T-cell (primary cell): Measurements from ENCODE around the gene TMEM59L. TPM values are rescaled to one million over a fixed set of nuclear protein-coding genes. Genes with fewer than 3 reads are reported as not detected.

Source experiments
- ATAC-seq, 4 experiments: fragments of 200-7000 bp in 3 of 4; fragments of 150-1000 bp in 1 of 4; cut with Tn5 transposase; replicated peaks in 1 of 4; 1 replicate in 3 of 4; 2 replicates in 1 of 4; pipeline ENCODE4 v1.10.0; 2021; ENCODE audit warnings: moderate library complexity in 3 of 4, mild to moderate bottlenecking in 2 of 4, moderate number of reproducible peaks in 1 of 4
- CTCF ChIA-PET, 2 donors: fragments of 300-600 bp; sonication (Branson Sonifier 250); formaldehyde crosslinking; loops; one replicate each; lab custom pipeline; 2022; ENCODE audit warnings: antibody characterized with exemption in 2 of 2; lab: Charles Lee
- POLR2A ChIA-PET, 2 donors: fragments of 300-600 bp; sonication (Branson Sonifier 250); formaldehyde crosslinking; loops; one replicate each; lab custom pipeline; 2022; ENCODE audit warnings: antibody characterized with exemption in 2 of 2; lab: Charles Lee
- DNase-seq, 35 experiments: peaks; one replicate each; pipeline versions ENCODE4 v3.0.0 to v3.0.0-alpha.2; 2013 to 2023
- H3K27ac ChIP-seq: one replicate; pipeline ENCODE4 v1.5.1; 2013; ENCODE audit warnings: low read length
- H3K27me3 ChIP-seq, 2 experiments: replicated peaks in 1 of 2; 1 replicate in 1 of 2; 2 replicates in 1 of 2; pipeline versions ENCODE4 v1.6.1 to v1.7.0; 2013; ENCODE audit warnings: low read length in 1 of 2, mixed read lengths in 1 of 2; ENCODE audit not compliant: control insufficient read depth in 2 of 2, insufficient read depth in 2 of 2; ENCODE audit errors: extremely low read depth in 1 of 2
- H3K36me3 ChIP-seq, 2 donors: 1 replicate in 1 of 2; 2 replicates in 1 of 2; pipeline versions ENCODE4 v1.6.1 to v1.7.0; 2013; ENCODE audit warnings: low read length in 1 of 2; ENCODE audit not compliant: control insufficient read depth in 2 of 2, insufficient read depth in 1 of 2; ENCODE audit errors: extremely low read depth in 1 of 2
- H3K4me1 ChIP-seq, 2 experiments: 1 replicate in 1 of 2; 2 replicates in 1 of 2; pipeline versions ENCODE4 v1.6.1 to v1.7.0; 2013; ENCODE audit warnings: low read length in 2 of 2, mixed read lengths in 1 of 2; ENCODE audit not compliant: insufficient read depth in 2 of 2, control insufficient read depth in 1 of 2; ENCODE audit errors: extremely low read depth in 1 of 2
- H3K4me3 ChIP-seq, 2 donors: 1 replicate in 1 of 2; 2 replicates in 1 of 2; pipeline versions ENCODE4 v1.5.1 to v1.7.0; 2013; ENCODE audit warnings: mild to moderate bottlenecking in 2 of 2, low read length in 1 of 2, moderate library complexity in 1 of 2; ENCODE audit not compliant: control insufficient read depth in 1 of 2; ENCODE audit errors: extremely low read depth in 1 of 2
- H3K9me3 ChIP-seq: 2 replicates; pipeline ENCODE4 v1.7.0; 2013
- H3K27ac Mint-ChIP-seq, 2 donors: one replicate each; pipeline ENCODE4 v1.8.0; 2020 to 2021; ENCODE audit warnings: mild to moderate bottlenecking in 2 of 2, mixed read lengths in 2 of 2
- H3K27me3 Mint-ChIP-seq, 2 donors: one replicate each; pipeline ENCODE4 v1.8.0; 2021 to 2022; ENCODE audit warnings: mixed read lengths in 2 of 2
- H3K36me3 Mint-ChIP-seq: one replicate; pipeline ENCODE4 v1.8.0; 2021; ENCODE audit warnings: mixed read lengths
- H3K4me1 Mint-ChIP-seq, 3 donors: one replicate each; pipeline ENCODE4 v1.8.0; 2020 to 2022; ENCODE audit warnings: mixed read lengths in 3 of 3, mild to moderate bottlenecking in 1 of 3
- H3K4me3 Mint-ChIP-seq, 3 donors: one replicate each; pipeline ENCODE4 v1.8.0; 2020 to 2022; ENCODE audit warnings: mild to moderate bottlenecking in 3 of 3, mixed read lengths in 3 of 3, moderate library complexity in 3 of 3
- H3K9me3 Mint-ChIP-seq, 3 donors: one replicate each; pipeline ENCODE4 v1.8.0; 2020 to 2022; ENCODE audit warnings: mixed read lengths in 3 of 3
- WGBS: methylation state at CpG from one replicate; pipeline ENCODE4 v1.1.5; 2013; ENCODE audit warnings: missing lambda C conversion rate; ENCODE audit not compliant: insufficient coverage; 5-methylcytosine and 5-hydroxymethylcytosine counted together
- total RNA-seq, 35 experiments: library from RNA in 6 of 35; stranded (reverse) in 6 of 35; fragments of 120-200 nt in 1 of 35; gene quantifications; one replicate each; pipeline versions ENCODE4 v1.2.1 to v1.2.4 and lab custom pipeline; 2013 to 2026

TMEM59L gene
- total RNA-seq, 5 donors from 2014 or later (not counting 1 experiment from before 2014, with no cell fraction given), result 0.38 to 0.40 TPM; not detected in 3

DNA sequence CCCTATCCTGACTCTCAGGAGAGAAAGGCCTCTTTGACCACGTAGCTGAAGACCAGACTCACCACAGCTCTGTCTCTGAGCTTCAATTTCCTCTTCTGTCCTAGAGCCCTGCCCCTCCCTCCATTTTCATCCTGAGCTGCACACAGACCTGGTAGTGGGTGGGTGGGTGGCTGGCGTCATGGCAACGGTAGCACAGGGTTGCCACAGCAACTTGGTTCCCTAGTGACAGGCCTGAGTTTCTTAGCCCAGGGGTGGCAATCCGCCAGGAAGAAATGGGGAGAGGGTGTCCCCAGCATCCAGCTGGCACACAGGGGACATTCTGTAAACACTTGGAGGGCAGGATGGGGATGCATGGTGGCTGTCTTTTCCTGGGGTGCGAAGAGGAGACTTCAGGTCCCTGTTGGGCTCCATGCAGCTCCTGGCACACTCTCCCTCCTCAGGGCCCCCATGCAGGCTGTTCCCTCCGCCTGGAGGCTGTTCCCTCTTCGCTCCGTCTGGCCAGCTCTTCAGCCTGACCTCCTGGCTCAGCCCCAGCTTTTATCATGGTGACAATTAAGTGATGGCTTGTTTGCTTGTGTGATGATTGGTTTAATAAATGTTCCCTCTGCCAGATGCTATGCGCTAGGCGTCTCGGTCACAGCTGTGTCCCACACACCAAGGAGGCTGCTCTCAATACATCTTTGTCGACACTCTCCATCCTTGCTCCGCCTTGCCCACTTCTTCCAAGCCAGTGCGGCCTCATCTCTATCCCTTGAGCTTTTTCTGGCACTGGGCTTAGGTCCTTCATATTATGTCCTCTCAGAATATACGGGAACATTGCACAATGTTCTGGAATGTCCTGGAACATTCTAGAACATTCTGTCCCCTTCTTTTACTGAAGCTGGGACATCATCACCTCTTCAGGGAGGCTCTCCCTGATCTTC, 16.8 kb downstream of the TMEM59L start:
- WGBS, result 83% methylated on average over 9 of the region's 15 CpGs
- no peaks in the 10 kb centered on the region for H3K9me3 ChIP-seq
- Mint-ChIP-seq H3K4me3 (no peak overlapping the region), H3K36me3 (no peaks in the 10 kb centered on the region), H3K9me3 (no peaks in the 10 kb centered on the region), H3K4me1 (no peaks in the 10 kb centered on the region), H3K27me3 (peaks cover 3 to 8% of the 10 kb centered on the region in 2 donors), H3K27ac (no peak overlapping the region)
- no peak overlapping the region for H3K4me3 ChIP-seq
- H3K4me1 ChIP-seq, result no peaks in the 10 kb centered on the region
- no peak overlapping the region for H3K27ac ChIP-seq
- no peaks in the 10 kb centered on the region for H3K36me3 ChIP-seq
- H3K27me3 ChIP-seq, result peaks cover 0 to 14% of the 10 kb centered on the region in 2 experiments
- CTCF ChIA-PET, result no interaction called here
- DNase-seq, result no peak
- POLR2A ChIA-PET, result no interaction called here
- no peak for ATAC-seq

- Histone ChIP-seq H3K36me3 (no peaks in the 10 kb centered on the region), H3K9me3 (no peaks in the 10 kb centered on the region), H3K27me3 (peaks cover 0 to 14% of the 10 kb centered on the region in 2 experiments), H3K4me1 (peaks cover 0 to 31% of the 10 kb centered on the region in 2 experiments), H3K4me3 (no peak overlapping the region), H3K27ac (no peak overlapping the region)
- DNase-seq (no peak), ATAC-seq (no peak)
- ChIA-PET POLR2A (no interaction called here), CTCF (no interaction called here)
- no peak overlapping the region for H3K4me3 Mint-ChIP-seq
- peaks cover 3 to 8% of the 10 kb centered on the region in 2 donors for H3K27me3 Mint-ChIP-seq
- H3K36me3 Mint-ChIP-seq, result no peaks in the 10 kb centered on the region
- H3K9me3 Mint-ChIP-seq, result no peaks in the 10 kb centered on the region
- H3K4me1 Mint-ChIP-seq, result peaks cover 26 to 30% (median 30%) of the 10 kb centered on the region in 3 donors
- no peak overlapping the region for H3K27ac Mint-ChIP-seq
- 90% methylated on average over 8 of the region's 8 CpGs for WGBS
Observed at GRCh38 chr19:18633321-18633720, 20.7 kb downstream of the TMEM59L start.

- ATAC-seq, result no peak
- no peak overlapping the region for H3K27ac ChIP-seq
- H3K27me3 ChIP-seq, result peaks cover 0 to 5% of the 10 kb centered on the region in 2 experiments
- no peaks in the 10 kb centered on the region for H3K36me3 Mint-ChIP-seq
- peaks cover under 1 to 1% of the 10 kb centered on the region in 2 donors for H3K27me3 Mint-ChIP-seq
- WGBS, result 48% methylated on average over 12 of the region's 12 CpGs
- peaks cover 0 to 32% of the 10 kb centered on the region in 2 experiments for H3K4me1 ChIP-seq
- DNase-seq, result peak in 1 of 35 experiments; percentile 24
- CTCF ChIA-PET, result no interaction called here
- peak overlapping the region in 1 of 2 donors; percentile 30 for H3K27ac Mint-ChIP-seq
- no peaks in the 10 kb centered on the region for H3K36me3 ChIP-seq
- no peak overlapping the region for H3K4me3 ChIP-seq
- H3K9me3 Mint-ChIP-seq, result no peaks in the 10 kb centered on the region
- POLR2A ChIA-PET, result interaction anchor here in 1 of 2 donors (0.5 kb wide), 1 partner anchor 58 kb away, joined by 6 read pairs; no protein-coding TSS in a partner anchor
- no peaks in the 10 kb centered on the region for H3K9me3 ChIP-seq
- peaks cover 31 to 38% (median 32%) of the 10 kb centered on the region in 3 donors for H3K4me1 Mint-ChIP-seq
- peak overlapping the region in 1 of 3 donors; percentile 73 for H3K4me3 Mint-ChIP-seq
Observed at GRCh38 chr19:18634612-18635297, 22.1 kb downstream of the TMEM59L start.

DNA sequence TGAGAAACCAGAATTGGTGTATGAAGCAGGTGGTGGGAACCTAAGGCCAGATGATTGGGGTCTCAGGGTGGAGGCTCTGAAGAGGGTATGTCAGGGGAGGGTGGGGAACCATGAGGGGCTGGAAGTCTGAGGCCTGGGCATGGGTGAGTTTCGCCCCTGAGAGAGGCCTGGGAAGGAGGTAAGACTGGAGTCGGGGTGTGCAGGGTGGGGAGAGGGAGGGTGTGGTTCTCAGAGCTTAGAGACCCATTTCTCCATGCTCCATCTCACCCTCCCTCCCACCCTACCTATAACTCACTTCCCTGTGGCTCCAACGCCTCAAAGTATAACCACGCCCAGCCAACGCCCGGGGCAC, 23.1 kb downstream of the TMEM59L start:
- Mint-ChIP-seq H3K9me3 (no peaks in the 10 kb centered on the region), H3K4me1 (peaks cover 32 to 39% (median 33%) of the 10 kb centered on the region in 3 donors), H3K36me3 (no peaks in the 10 kb centered on the region), H3K27me3 (no peaks in the 10 kb centered on the region), H3K4me3 (peak overlapping the region; percentile 82 to 84 (median 84)), H3K27ac (peak overlapping the region; percentile 1 to 91)
- Histone ChIP-seq H3K27me3 (peaks cover 0 to 5% of the 10 kb centered on the region in 2 experiments), H3K4me1 (peaks cover 0 to 32% of the 10 kb centered on the region in 2 experiments), H3K4me3 (peak overlapping the region in 1 of 2 donors; percentile 63), H3K9me3 (no peaks in the 10 kb centered on the region), H3K36me3 (no peaks in the 10 kb centered on the region), H3K27ac (no peak overlapping the region)
- CTCF ChIA-PET, result no interaction called here
- ATAC-seq (no peak), DNase-seq (no peak)
- POLR2A ChIA-PET, result interaction anchor here in 1 of 2 donors (0.5 kb wide), 1 partner anchor 49 kb away, joined by 5 read pairs; no protein-coding TSS in a partner anchor
- WGBS, result 0% methylated on average over 4 of the region's 6 CpGs

GRCh38 chr19:18636183-18636968, 23.7 kb downstream of the TMEM59L start:
- ChIA-PET CTCF (no interaction called here), POLR2A (no interaction called here)
- DNase-seq (peak; percentile 93 to 100 (median 97)), ATAC-seq (peak; percentile 86 to 94 (median 92))
- Histone ChIP-seq H3K4me3 (peak overlapping the region in 1 of 2 donors; percentile 63), H3K9me3 (no peaks in the 10 kb centered on the region), H3K27ac (peak overlapping the region; percentile 67), H3K36me3 (no peaks in the 10 kb centered on the region), H3K27me3 (peaks cover 0 to 5% of the 10 kb centered on the region in 2 experiments), H3K4me1 (peaks cover 0 to 32% of the 10 kb centered on the region in 2 experiments)
- no peaks in the 10 kb centered on the region for H3K27me3 Mint-ChIP-seq
- H3K27ac Mint-ChIP-seq, result peak overlapping the region; percentile 73 to 91
- peak overlapping the region; percentile 82 to 84 (median 84) for H3K4me3 Mint-ChIP-seq
- H3K4me1 Mint-ChIP-seq, result peaks cover 32 to 39% (median 33%) of the 10 kb centered on the region in 3 donors
- no peaks in the 10 kb centered on the region for H3K9me3 Mint-ChIP-seq
- under 1% methylated on average over 34 of the region's 44 CpGs for WGBS
- no peaks in the 10 kb centered on the region for H3K36me3 Mint-ChIP-seq
